Astrocyte (in vitro differentiated cells and primary cell): ENCODE measurements around the gene GPER1. TPM values are rescaled to one million over a fixed set of nuclear protein-coding genes. Genes with fewer than 3 reads are reported as not detected.

ENCODE experiments used
- DNase-seq: peaks from one replicate; pipeline ENCODE4 v3.0.0-alpha.2; 2010; ENCODE audit warnings: low read depth
- FAIRE-seq: peaks from 2 replicates; lab custom pipeline; 2011; peaks lifted over from hg19 to GRCh38; lab: Jason Lieb, UNC
- H2AFZ ChIP-seq: 2 replicates; pipeline ENCODE4 v1.6.0; 2012; ENCODE audit warnings: low read depth, low read length, inconsistent platforms
- H3K27ac ChIP-seq: 2 replicates; pipeline ENCODE4 v1.5.1; 2011; ENCODE audit warnings: low read depth, low read length, inconsistent platforms
- H3K27me3 ChIP-seq: 2 replicates; pipeline ENCODE4 v1.6.0; 2011; ENCODE audit warnings: low read length, inconsistent platforms; ENCODE audit not compliant: insufficient read depth
- H3K36me3 ChIP-seq: 2 replicates; pipeline ENCODE4 v1.5.1; 2011; ENCODE audit warnings: low read length, inconsistent platforms; ENCODE audit not compliant: insufficient read depth
- H3K4me1 ChIP-seq: 2 replicates; pipeline ENCODE4 v1.5.1; 2011; ENCODE audit warnings: low read length, inconsistent platforms; ENCODE audit not compliant: insufficient read depth
- H3K4me2 ChIP-seq: 2 replicates; pipeline ENCODE4 v1.6.0; 2012; ENCODE audit warnings: low read length, inconsistent platforms
- H3K4me3 ChIP-seq: 2 replicates; pipeline ENCODE4 v1.5.1; 2011; ENCODE audit warnings: low read depth, mild to moderate bottlenecking, low read length, inconsistent platforms; ENCODE audit not compliant: insufficient read depth
- H3K79me2 ChIP-seq: 2 replicates; pipeline ENCODE4 v1.6.0; 2012; ENCODE audit warnings: mild to moderate bottlenecking, low read length, inconsistent platforms; ENCODE audit not compliant: insufficient read depth
- H3K9ac ChIP-seq: 2 replicates; pipeline ENCODE4 v1.6.0; 2012; ENCODE audit warnings: mild to moderate bottlenecking, low read length, inconsistent platforms
- H3K9me3 ChIP-seq: 2 replicates; pipeline ENCODE4 v1.5.1; 2012; ENCODE audit warnings: low read depth, mild to moderate bottlenecking, low read length, inconsistent platforms; ENCODE audit not compliant: insufficient read depth
- H4K20me1 ChIP-seq: 2 replicates; pipeline ENCODE4 v1.6.0; 2012; ENCODE audit warnings: low read length, inconsistent platforms; ENCODE audit not compliant: insufficient read depth
- H3K27ac Mint-ChIP-seq: one replicate; pipeline ENCODE4 v1.8.0; 2021; ENCODE audit warnings: mild to moderate bottlenecking, mixed read lengths; ENCODE audit not compliant: unreplicated experiment
- H3K27me3 Mint-ChIP-seq: one replicate; pipeline ENCODE4 v1.8.0; 2021; ENCODE audit warnings: low read depth, mixed read lengths; ENCODE audit not compliant: unreplicated experiment
- H3K36me3 Mint-ChIP-seq: one replicate; pipeline ENCODE4 v1.8.0; 2021; ENCODE audit warnings: low read depth, mixed read lengths; ENCODE audit not compliant: unreplicated experiment
- H3K4me1 Mint-ChIP-seq: one replicate; pipeline ENCODE4 v1.8.0; 2021; ENCODE audit warnings: low read depth, mixed read lengths; ENCODE audit not compliant: unreplicated experiment
- H3K4me3 Mint-ChIP-seq: one replicate; pipeline ENCODE4 v1.8.0; 2021; ENCODE audit warnings: mild to moderate bottlenecking, moderate library complexity, mixed read lengths; ENCODE audit not compliant: unreplicated experiment
- H3K9me3 Mint-ChIP-seq: one replicate; pipeline ENCODE4 v1.8.0; 2021; ENCODE audit warnings: mild to moderate bottlenecking, mixed read lengths; ENCODE audit not compliant: unreplicated experiment
- CTCF ChIP-seq: IDR thresholded peaks from 2 replicates; pipeline ENCODE4 v1.5.1; 2011; ENCODE audit warnings: low read depth, mild to moderate bottlenecking, inconsistent platforms, low read length, moderate library complexity; ENCODE audit not compliant: insufficient read depth
- EZH2 ChIP-seq: IDR thresholded peaks from 2 replicates; pipeline ENCODE4 v1.6.1; 2012; ENCODE audit warnings: mild to moderate bottlenecking, low read length, inconsistent platforms; ENCODE audit not compliant: insufficient read depth
- total RNA-seq: library from RNA; stranded (reverse); gene quantifications from 2 replicates; pipeline ENCODE4 v1.2.1, GENCODE V29; 2021

The GPER1 gene
- total RNA-seq, 1 donor from 2014 or later: 17.4 TPM

- TF ChIP-seq CTCF (no peak), EZH2 (no peak)
- no peaks in the 10 kb centered on the region for H3K9me3 ChIP-seq
- no peak overlapping the region for H3K27ac ChIP-seq
- H3K9ac ChIP-seq: no peak overlapping the region
- FAIRE-seq (no peak), DNase-seq (no peak)
- H3K27me3 Mint-ChIP-seq: no peaks in the 10 kb centered on the region
- H4K20me1 ChIP-seq: peaks cover 89% of the 10 kb centered on the region
- peaks cover 24% of the 10 kb centered on the region for H3K79me2 ChIP-seq
- H3K4me3 ChIP-seq: no peak overlapping the region
- H3K4me1 ChIP-seq: peaks cover 12% of the 10 kb centered on the region
- H3K4me1 Mint-ChIP-seq: peaks cover 4% of the 10 kb centered on the region
- no peak overlapping the region for H3K27ac Mint-ChIP-seq
- no peak overlapping the region for H2AFZ ChIP-seq
- no peak overlapping the region for H3K4me3 Mint-ChIP-seq
- H3K36me3 Mint-ChIP-seq: peaks cover 7% of the 10 kb centered on the region
- H3K4me2 ChIP-seq: no peak overlapping the region
- no peaks in the 10 kb centered on the region for H3K36me3 ChIP-seq
- peaks cover 2% of the 10 kb centered on the region for H3K9me3 Mint-ChIP-seq
- no peaks in the 10 kb centered on the region for H3K27me3 ChIP-seq
Observed at GRCh38 chr7:1103789-1104515, 16.0 kb downstream of the GPER1 start.

GRCh38 chr7:1104516-1105179 is 16.7 kb downstream of the GPER1 start:
- Mint-ChIP-seq H3K27me3 (no peaks in the 10 kb centered on the region), H3K4me3 (no peak overlapping the region), H3K36me3 (peaks cover 9% of the 10 kb centered on the region), H3K27ac (no peak overlapping the region), H3K9me3 (no peaks in the 10 kb centered on the region), H3K4me1 (peaks cover 4% of the 10 kb centered on the region)
- Histone ChIP-seq H4K20me1 (peaks cover 85% of the 10 kb centered on the region), H3K4me3 (no peak overlapping the region), H3K36me3 (no peaks in the 10 kb centered on the region), H3K4me1 (peaks cover 12% of the 10 kb centered on the region), H3K9ac (no peak overlapping the region), H3K9me3 (no peaks in the 10 kb centered on the region), H3K27me3 (no peaks in the 10 kb centered on the region), H3K4me2 (no peak overlapping the region), H2AFZ (no peak overlapping the region), H3K79me2 (peaks cover 21% of the 10 kb centered on the region), H3K27ac (no peak overlapping the region)
- DNase-seq (no peak), FAIRE-seq (no peak)
- TF ChIP-seq EZH2 (no peak), CTCF (no peak)

GRCh38 chr7:1105189-1105588 is 17.3 kb downstream of the GPER1 start:
- H3K36me3 ChIP-seq: no peaks in the 10 kb centered on the region
- H3K36me3 Mint-ChIP-seq: peaks cover 9% of the 10 kb centered on the region
- peaks cover 82% of the 10 kb centered on the region for H4K20me1 ChIP-seq
- no peak overlapping the region for H3K9ac ChIP-seq
- peaks cover 3% of the 10 kb centered on the region for H3K4me1 Mint-ChIP-seq
- H3K4me3 ChIP-seq: no peak overlapping the region
- DNase-seq (no peak), FAIRE-seq (no peak)
- TF ChIP-seq EZH2 (no peak), CTCF (no peak)
- H3K9me3 Mint-ChIP-seq: no peaks in the 10 kb centered on the region
- no peak overlapping the region for H2AFZ ChIP-seq
- no peak overlapping the region for H3K4me2 ChIP-seq
- no peak overlapping the region for H3K4me3 Mint-ChIP-seq
- H3K27ac ChIP-seq: no peak overlapping the region
- H3K27me3 ChIP-seq: no peaks in the 10 kb centered on the region
- peaks cover 10% of the 10 kb centered on the region for H3K4me1 ChIP-seq
- no peak overlapping the region for H3K27ac Mint-ChIP-seq
- H3K9me3 ChIP-seq: no peaks in the 10 kb centered on the region
- H3K27me3 Mint-ChIP-seq: no peaks in the 10 kb centered on the region
- H3K79me2 ChIP-seq: peaks cover 20% of the 10 kb centered on the region
